AG04450 (cell line): ENCODE measurements around the gene GPR183. TPM values are rescaled to one million over a fixed set of nuclear protein-coding genes. Genes with fewer than 3 reads are reported as not detected.

Source experiments
- CTCF ChIA-PET: fragments of 300-600, 350-600 bp; formaldehyde crosslinking; extraction: SDS; loops from one replicate; lab custom pipeline; 2022; ENCODE audit warnings: antibody characterized with exemption, inconsistent platforms; lab: Charles Lee
- POLR2A ChIA-PET: fragments of 350-600 bp; formaldehyde crosslinking; extraction: SDS; loops from one replicate; lab custom pipeline; 2021; ENCODE audit warnings: antibody characterized with exemption, inconsistent platforms; lab: Yijun Ruan, JAX
- DNase-seq: peaks from one replicate; pipeline ENCODE4 v3.0.0-alpha.2; 2011; ENCODE audit warnings: low read depth, low spot score
- H3K27ac ChIP-seq: one replicate; pipeline ENCODE4 v1.5.1; 2012; ENCODE audit warnings: low read depth, low read length, control low read depth
- H3K27me3 ChIP-seq: one replicate; pipeline ENCODE4 v1.6.0; 2012; ENCODE audit warnings: low read length; ENCODE audit not compliant: control insufficient read depth, insufficient read depth
- H3K4me3 ChIP-seq: 2 replicates; pipeline ENCODE4 v1.5.1; 2011; ENCODE audit warnings: mild to moderate bottlenecking, low read depth, low read length, control low read depth
- H3K9me3 ChIP-seq: 2 replicates; pipeline ENCODE4 v1.5.1; 2012; ENCODE audit warnings: low read length; ENCODE audit not compliant: control insufficient read depth, insufficient read depth
- polyA plus RNA-seq: library from polyadenylated mRNA; depleted of rRNA; stranded (reverse); fragments of >200 nt; gene quantifications from 2 replicates; pipeline ENCODE4 v1.2.3, GENCODE V29; 2011
- TF ChIP-seq, protein P1 (sequence below): IDR thresholded peaks from 2 replicates; pipeline ENCODE4 v1.5.1; 2011; ENCODE audit warnings: low read depth, low read length, control low read depth, inconsistent platforms

Gene GPR183
- polyA plus RNA-seq, 1 experiment, result 0.06 TPM

- TF ChIP-seq, protein P1, sequence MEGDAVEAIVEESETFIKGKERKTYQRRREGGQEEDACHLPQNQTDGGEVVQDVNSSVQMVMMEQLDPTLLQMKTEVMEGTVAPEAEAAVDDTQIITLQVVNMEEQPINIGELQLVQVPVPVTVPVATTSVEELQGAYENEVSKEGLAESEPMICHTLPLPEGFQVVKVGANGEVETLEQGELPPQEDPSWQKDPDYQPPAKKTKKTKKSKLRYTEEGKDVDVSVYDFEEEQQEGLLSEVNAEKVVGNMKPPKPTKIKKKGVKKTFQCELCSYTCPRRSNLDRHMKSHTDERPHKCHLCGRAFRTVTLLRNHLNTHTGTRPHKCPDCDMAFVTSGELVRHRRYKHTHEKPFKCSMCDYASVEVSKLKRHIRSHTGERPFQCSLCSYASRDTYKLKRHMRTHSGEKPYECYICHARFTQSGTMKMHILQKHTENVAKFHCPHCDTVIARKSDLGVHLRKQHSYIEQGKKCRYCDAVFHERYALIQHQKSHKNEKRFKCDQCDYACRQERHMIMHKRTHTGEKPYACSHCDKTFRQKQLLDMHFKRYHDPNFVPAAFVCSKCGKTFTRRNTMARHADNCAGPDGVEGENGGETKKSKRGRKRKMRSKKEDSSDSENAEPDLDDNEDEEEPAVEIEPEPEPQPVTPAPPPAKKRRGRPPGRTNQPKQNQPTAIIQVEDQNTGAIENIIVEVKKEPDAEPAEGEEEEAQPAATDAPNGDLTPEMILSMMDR, result no peak
- Histone ChIP-seq H3K27ac (no peak overlapping the region), H3K27me3 (no peaks in the 10 kb centered on the region), H3K9me3 (no peaks in the 10 kb centered on the region), H3K4me3 (no peak overlapping the region)
- POLR2A ChIA-PET, result no interaction called here
- CTCF ChIA-PET, result no interaction called here
- no peak for DNase-seq
These were observed 19.9 kb upstream of the GPR183 start for GRCh38 chr13:99327126-99327525.

- POLR2A ChIA-PET, result interaction anchor here (0.7 kb wide), 1 partner anchor 125 kb away, joined by 3 read pairs; the partner anchor contains the start of gene UBAC2
- H3K27ac ChIP-seq, result no peak overlapping the region
- DNase-seq, result no peak
- no peaks in the 10 kb centered on the region for H3K27me3 ChIP-seq
- TF ChIP-seq, protein P1, result no peak
- H3K4me3 ChIP-seq, result no peak overlapping the region
- no peaks in the 10 kb centered on the region for H3K9me3 ChIP-seq
- CTCF ChIA-PET, result interaction anchor here (1.9 kb wide), 1 partner anchor 57 kb away, joined by 5 read pairs; no protein-coding TSS in a partner anchor
These were observed 18.8 kb upstream of the GPR183 start for GRCh38 chr13:99326012-99326411.

DNA sequence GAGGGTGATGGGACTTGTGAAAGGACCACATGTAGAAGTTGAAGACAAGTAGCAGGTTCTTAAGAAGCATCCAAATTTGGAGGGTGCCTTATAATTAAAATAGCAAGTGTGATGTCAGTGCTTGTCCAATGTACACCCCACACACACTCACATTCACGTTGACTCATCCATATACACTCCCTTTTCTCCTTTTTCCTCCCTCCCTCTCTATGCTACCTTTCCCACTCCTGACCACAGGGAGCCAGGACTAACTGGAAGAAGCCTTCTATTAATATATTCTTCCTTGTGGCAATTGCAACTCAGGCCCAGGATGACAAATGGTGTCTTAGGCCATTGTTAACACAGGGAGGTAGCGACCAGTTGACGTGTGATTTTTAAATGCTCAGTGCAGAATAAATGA is 16.3 kb upstream of the GPR183 start:
- Histone ChIP-seq H3K4me3 (no peak overlapping the region), H3K27ac (no peak overlapping the region), H3K9me3 (no peaks in the 10 kb centered on the region; the same call in 1 of the 2 replicates), H3K27me3 (no peaks in the 10 kb centered on the region)
- DNase-seq, result no peak
- POLR2A ChIA-PET, result no interaction called here
- TF ChIP-seq, protein P1, result no peak
- CTCF ChIA-PET, result interaction anchor here (2.3 kb wide), 1 partner anchor 113 kb away, joined by 8 read pairs; no protein-coding TSS in a partner anchor

- DNase-seq, result no peak
- no peaks in the 10 kb centered on the region for H3K27me3 ChIP-seq
- H3K9me3 ChIP-seq, result no peaks in the 10 kb centered on the region; the same call in 1 of the 2 replicates
- H3K4me3 ChIP-seq, result no peak overlapping the region
- ChIA-PET CTCF (interaction anchor here (0.9 to 1.5 kb wide), 2 partner anchors 54 to 114 kb away, joined by 5 read pairs; no protein-coding TSS in a partner anchor), POLR2A (interaction anchor here (1.2 kb wide), 1 partner anchor 35 kb away, joined by 4 read pairs; no protein-coding TSS in a partner anchor)
- H3K27ac ChIP-seq, result peak overlapping the region; percentile 47
- TF ChIP-seq, protein P1, result no peak
These were observed 15.3 kb upstream of the GPR183 start for GRCh38 chr13:99322297-99323103.

DNA sequence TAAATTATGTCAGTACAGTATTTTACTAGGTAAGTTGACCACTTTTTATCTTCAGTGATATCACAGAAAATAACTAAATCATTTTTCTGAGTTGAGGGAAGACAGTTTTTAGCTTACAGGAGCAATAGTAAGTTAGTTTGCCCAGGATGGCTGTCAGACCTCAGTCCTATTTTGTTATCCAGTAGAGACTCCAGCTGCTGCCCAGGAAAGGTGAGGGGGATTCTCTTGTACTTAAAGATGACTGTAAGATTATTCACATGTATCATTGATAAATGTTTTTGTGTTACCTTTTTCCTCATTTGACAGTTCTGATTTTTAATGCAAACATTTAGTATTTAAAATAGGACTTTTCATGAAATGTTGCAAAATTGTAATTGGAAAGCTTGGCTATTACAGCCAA is 14.5 kb upstream of the GPR183 start:
- POLR2A ChIA-PET, result interaction anchor here (0.7 to 1.2 kb wide), 3 partner anchors 11 to 36 kb away, joined by 3 to 6 read pairs (median 4); no protein-coding TSS in a partner anchor
- H3K9me3 ChIP-seq, result no peaks in the 10 kb centered on the region; the same call in 1 of the 2 replicates
- TF ChIP-seq, protein P1, result no peak

More for the DNA sequence above, 14.5 kb upstream of the GPR183 start:
- CTCF ChIA-PET, result interaction anchor here (1.3 to 1.5 kb wide), 2 partner anchors 53 to 115 kb away, joined by 5 read pairs; no protein-coding TSS in a partner anchor
- no peak for DNase-seq
- Histone ChIP-seq H3K4me3 (no peak overlapping the region), H3K27me3 (no peaks in the 10 kb centered on the region), H3K27ac (no peak overlapping the region)
